Measurements from ENCODE around the gene SUPT3H. TPM values are rescaled to one million over a fixed set of nuclear protein-coding genes. Genes with fewer than 3 reads are reported as not detected.

Gene SUPT3H
- total and polyA plus RNA-seq, 2 of the 13 experiments (the other 11 are each of a cell fraction or from before 2014, with no cell fraction given), result 11.9 to 36.1 TPM

DNA sequence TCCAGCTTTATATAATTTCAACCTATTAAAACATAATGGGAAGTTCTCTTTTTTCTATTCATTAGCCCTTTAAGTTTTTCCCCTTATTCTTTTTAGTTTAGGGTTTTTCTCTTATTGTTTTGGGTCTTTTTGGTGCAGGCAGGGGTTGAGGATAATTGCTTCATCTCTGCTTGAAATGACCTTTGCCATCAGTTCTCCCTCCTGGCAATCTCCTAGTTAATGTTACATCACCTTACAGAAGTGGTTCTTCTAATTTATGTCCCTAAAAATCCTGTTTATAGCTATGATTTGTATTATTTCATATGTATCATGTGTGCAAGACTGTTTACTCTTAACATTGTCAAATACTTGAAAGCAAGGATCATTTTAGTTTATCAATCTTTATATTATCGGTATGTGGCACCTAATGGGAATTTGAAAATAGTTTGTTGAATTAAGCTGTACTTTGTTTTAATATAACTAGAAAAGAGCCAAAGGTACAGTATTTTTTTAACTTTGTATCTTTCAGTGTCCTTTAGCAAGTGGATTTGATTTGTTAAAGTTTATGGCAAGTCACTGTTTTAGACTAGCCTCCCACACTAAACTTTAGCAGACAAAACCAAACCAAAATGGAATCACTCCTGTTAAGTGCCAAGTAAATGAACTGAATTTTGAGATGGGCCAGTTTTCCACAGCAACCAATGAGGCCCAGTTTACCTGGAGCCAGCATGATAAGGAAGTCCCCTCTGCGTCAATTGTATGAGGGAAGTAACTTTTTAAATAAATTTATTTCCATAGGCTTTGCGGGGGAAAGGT lies 76.2 kb downstream of the SUPT3H start (continued):
- TF ChIP-seq, protein P1, sequence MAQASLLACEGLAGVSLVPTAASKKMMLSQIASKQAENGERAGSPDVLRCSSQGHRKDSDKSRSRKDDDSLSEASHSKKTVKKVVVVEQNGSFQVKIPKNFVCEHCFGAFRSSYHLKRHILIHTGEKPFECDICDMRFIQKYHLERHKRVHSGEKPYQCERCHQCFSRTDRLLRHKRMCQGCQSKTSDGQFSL (CRISPR knock-in tag; IDR thresholded peaks at IDR 0.05), result no peak
- TF ChIP-seq ZNF639 (CRISPR knock-in tag; conservative IDR thresholded peaks at IDR 0.05) (no peak), ZNF280D (CRISPR knock-in tag; IDR thresholded peaks at IDR 0.05) (no peak), PHF20 (CRISPR knock-in tag; IDR thresholded peaks at IDR 0.05) (no peak), MAX (IDR thresholded peaks at IDR 0.05) (no peak), MEIS2 (CRISPR knock-in tag; IDR thresholded peaks at IDR 0.05) (no peak), ZFAT (CRISPR knock-in tag; conservative IDR thresholded peaks at IDR 0.05) (no peak), CC2D1A (CRISPR knock-in tag; IDR thresholded peaks at IDR 0.05) (no peak), FOXM1 (CRISPR knock-in tag; IDR thresholded peaks at IDR 0.05) (no peak), ZNF790 (CRISPR knock-in tag; IDR thresholded peaks at IDR 0.05; ENCODE audit: borderline replicate concordance) (no peak), CENPT (CRISPR knock-in tag; IDR thresholded peaks at IDR 0.05; ENCODE audit: low read depth) (no peak), CAMTA2 (CRISPR knock-in tag; IDR thresholded peaks at IDR 0.05; ENCODE audit: borderline replicate concordance) (no peak), MAFF (IDR thresholded peaks at IDR 0.05; ENCODE audit: low read depth, low read length) (no peak), ZNF138 (CRISPR knock-in tag; IDR thresholded peaks at IDR 0.05; ENCODE audit: low read depth) (no peak), ATF4 (CRISPR knock-in tag; IDR thresholded peaks at IDR 0.05) (peak in 1 of 2 experiments; percentile 85; a peak in 2 of 4 replicates)
- TF ChIP-seq, protein P2, sequence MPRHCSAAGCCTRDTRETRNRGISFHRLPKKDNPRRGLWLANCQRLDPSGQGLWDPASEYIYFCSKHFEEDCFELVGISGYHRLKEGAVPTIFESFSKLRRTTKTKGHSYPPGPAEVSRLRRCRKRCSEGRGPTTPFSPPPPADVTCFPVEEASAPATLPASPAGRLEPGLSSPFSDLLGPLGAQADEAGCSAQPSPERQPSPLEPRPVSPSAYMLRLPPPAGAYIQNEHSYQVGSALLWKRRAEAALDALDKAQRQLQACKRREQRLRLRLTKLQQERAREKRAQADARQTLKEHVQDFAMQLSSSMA (CRISPR knock-in tag; IDR thresholded peaks at IDR 0.05), result no peak
- TF ChIP-seq, protein P3, sequence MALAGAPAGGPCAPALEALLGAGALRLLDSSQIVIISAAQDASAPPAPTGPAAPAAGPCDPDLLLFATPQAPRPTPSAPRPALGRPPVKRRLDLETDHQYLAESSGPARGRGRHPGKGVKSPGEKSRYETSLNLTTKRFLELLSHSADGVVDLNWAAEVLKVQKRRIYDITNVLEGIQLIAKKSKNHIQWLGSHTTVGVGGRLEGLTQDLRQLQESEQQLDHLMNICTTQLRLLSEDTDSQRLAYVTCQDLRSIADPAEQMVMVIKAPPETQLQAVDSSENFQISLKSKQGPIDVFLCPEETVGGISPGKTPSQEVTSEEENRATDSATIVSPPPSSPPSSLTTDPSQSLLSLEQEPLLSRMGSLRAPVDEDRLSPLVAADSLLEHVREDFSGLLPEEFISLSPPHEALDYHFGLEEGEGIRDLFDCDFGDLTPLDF (CRISPR knock-in tag; IDR thresholded peaks at IDR 0.05), result no peak
- TF ChIP-seq, protein P4, sequence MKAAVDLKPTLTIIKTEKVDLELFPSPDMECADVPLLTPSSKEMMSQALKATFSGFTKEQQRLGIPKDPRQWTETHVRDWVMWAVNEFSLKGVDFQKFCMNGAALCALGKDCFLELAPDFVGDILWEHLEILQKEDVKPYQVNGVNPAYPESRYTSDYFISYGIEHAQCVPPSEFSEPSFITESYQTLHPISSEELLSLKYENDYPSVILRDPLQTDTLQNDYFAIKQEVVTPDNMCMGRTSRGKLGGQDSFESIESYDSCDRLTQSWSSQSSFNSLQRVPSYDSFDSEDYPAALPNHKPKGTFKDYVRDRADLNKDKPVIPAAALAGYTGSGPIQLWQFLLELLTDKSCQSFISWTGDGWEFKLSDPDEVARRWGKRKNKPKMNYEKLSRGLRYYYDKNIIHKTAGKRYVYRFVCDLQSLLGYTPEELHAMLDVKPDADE (CRISPR knock-in tag; IDR thresholded peaks at IDR 0.05), result no peak

Data from HepG2 (cell line).